Mesothelial cell of epicardium (in vitro differentiated cells): Measurements from ENCODE around the gene RBMS1. TPM values are rescaled to one million over a fixed set of nuclear protein-coding genes. Genes with fewer than 3 reads are reported as not detected.
A peak's percentile ranks its signal among the peaks of the same experiment; 100 is the strongest.

ENCODE experiments used
- DNase-seq, 2 experiments: peaks; one replicate each; pipeline ENCODE4 v3.0.0; 2021; ENCODE audit warnings: low spot score in 2 of 2; ENCODE audit not compliant: unreplicated experiment in 2 of 2
- H3K27ac Mint-ChIP-seq: 2 replicates; pipeline ENCODE4 v1.8.0; 2021; ENCODE audit warnings: mixed read lengths
- H3K27me3 Mint-ChIP-seq: 2 replicates; pipeline ENCODE4 v1.8.0; 2021; ENCODE audit warnings: low read depth, mixed read lengths
- H3K36me3 Mint-ChIP-seq: 2 replicates; pipeline ENCODE4 v1.8.0; 2021; ENCODE audit warnings: mixed read lengths
- H3K4me1 Mint-ChIP-seq: 2 replicates; pipeline ENCODE4 v1.8.0; 2021; ENCODE audit warnings: mixed read lengths
- H3K4me3 Mint-ChIP-seq: 2 replicates; pipeline ENCODE4 v1.8.0; 2021; ENCODE audit warnings: mild to moderate bottlenecking, moderate library complexity, mixed read lengths
- H3K9me3 Mint-ChIP-seq: 2 replicates; pipeline ENCODE4 v1.8.0; 2021; ENCODE audit warnings: mixed read lengths
- CTCF ChIP-seq: fragments of 200-600 bp; sonication (generic); IDR thresholded peaks from one replicate; pipeline ENCODE4 v1.5.0; 2021; ENCODE audit warnings: antibody characterized with exemption; ENCODE audit not compliant: unreplicated experiment
- total RNA-seq: library from RNA; stranded (reverse); gene quantifications from 3 replicates; pipeline ENCODE4 v1.2.1, GENCODE V29; 2021

The RBMS1 gene
- total RNA-seq, 1 donor from 2014 or later = 128 TPM

GRCh38 chr2:160431441-160431840 is 62.2 kb downstream of the RBMS1 start:
- no peak overlapping the region for H3K4me3 Mint-ChIP-seq

GRCh38 chr2:160430001-160430344 is 63.6 kb downstream of the RBMS1 start:
- Mint-ChIP-seq H3K9me3 (peaks cover 4% of the 10 kb centered on the region), H3K4me3 (no peak overlapping the region), H3K4me1 (peaks cover 32% of the 10 kb centered on the region), H3K36me3 (peaks cover 24% of the 10 kb centered on the region), H3K27ac (no peak overlapping the region), H3K27me3 (no peaks in the 10 kb centered on the region)
- no peak for TF ChIP-seq CTCF
- DNase-seq = no peak

More at GRCh38 chr2:160431441-160431840, 62.2 kb downstream of the RBMS1 start:
- H3K36me3 Mint-ChIP-seq = peaks cover 24% of the 10 kb centered on the region
- TF ChIP-seq CTCF = no peak
- DNase-seq = no peak
- H3K9me3 Mint-ChIP-seq = peaks cover 4% of the 10 kb centered on the region
- H3K27ac Mint-ChIP-seq = no peak overlapping the region
- peaks cover 24% of the 10 kb centered on the region for H3K4me1 Mint-ChIP-seq
- H3K27me3 Mint-ChIP-seq = no peaks in the 10 kb centered on the region

GRCh38 chr2:160429248-160430000 is 64.2 kb downstream of the RBMS1 start:
- no peak overlapping the region for H3K4me3 Mint-ChIP-seq
- TF ChIP-seq CTCF = peak; percentile 78
- H3K27ac Mint-ChIP-seq = peak overlapping the region; percentile 66
- H3K9me3 Mint-ChIP-seq = peaks cover 4% of the 10 kb centered on the region
- DNase-seq = no peak
- H3K4me1 Mint-ChIP-seq = peaks cover 28% of the 10 kb centered on the region
- H3K36me3 Mint-ChIP-seq = peaks cover 24% of the 10 kb centered on the region
- H3K27me3 Mint-ChIP-seq = no peaks in the 10 kb centered on the region

- no peaks in the 10 kb centered on the region for H3K27me3 Mint-ChIP-seq
These were observed 65.2 kb downstream of the RBMS1 start for GRCh38 chr2:160428405-160428763.

GRCh38 chr2:160427629-160428404 is 65.8 kb downstream of the RBMS1 start:
- Mint-ChIP-seq H3K27me3 (no peaks in the 10 kb centered on the region), H3K9me3 (peaks cover 4% of the 10 kb centered on the region), H3K4me3 (peak overlapping the region; percentile 13), H3K36me3 (peaks cover 24% of the 10 kb centered on the region), H3K27ac (peak overlapping the region; percentile 74), H3K4me1 (peaks cover 22% of the 10 kb centered on the region)
- no peak for DNase-seq
- TF ChIP-seq CTCF = no peak

More at GRCh38 chr2:160428405-160428763, 65.2 kb downstream of the RBMS1 start:
- no peak overlapping the region for H3K4me3 Mint-ChIP-seq
- peaks cover 4% of the 10 kb centered on the region for H3K9me3 Mint-ChIP-seq
- peaks cover 20% of the 10 kb centered on the region for H3K4me1 Mint-ChIP-seq
- peaks cover 24% of the 10 kb centered on the region for H3K36me3 Mint-ChIP-seq
- TF ChIP-seq CTCF = no peak
- peak overlapping the region; percentile 74 for H3K27ac Mint-ChIP-seq
- no peak for DNase-seq
